ENCODE data around the gene SLC25A41.
"Not testable (repeated sequence)": the region's sequence is repeated elsewhere in the genome, so short reads cannot be mapped to it uniquely, and the experiment has no call there.

The SLC25A41 gene

DNA sequence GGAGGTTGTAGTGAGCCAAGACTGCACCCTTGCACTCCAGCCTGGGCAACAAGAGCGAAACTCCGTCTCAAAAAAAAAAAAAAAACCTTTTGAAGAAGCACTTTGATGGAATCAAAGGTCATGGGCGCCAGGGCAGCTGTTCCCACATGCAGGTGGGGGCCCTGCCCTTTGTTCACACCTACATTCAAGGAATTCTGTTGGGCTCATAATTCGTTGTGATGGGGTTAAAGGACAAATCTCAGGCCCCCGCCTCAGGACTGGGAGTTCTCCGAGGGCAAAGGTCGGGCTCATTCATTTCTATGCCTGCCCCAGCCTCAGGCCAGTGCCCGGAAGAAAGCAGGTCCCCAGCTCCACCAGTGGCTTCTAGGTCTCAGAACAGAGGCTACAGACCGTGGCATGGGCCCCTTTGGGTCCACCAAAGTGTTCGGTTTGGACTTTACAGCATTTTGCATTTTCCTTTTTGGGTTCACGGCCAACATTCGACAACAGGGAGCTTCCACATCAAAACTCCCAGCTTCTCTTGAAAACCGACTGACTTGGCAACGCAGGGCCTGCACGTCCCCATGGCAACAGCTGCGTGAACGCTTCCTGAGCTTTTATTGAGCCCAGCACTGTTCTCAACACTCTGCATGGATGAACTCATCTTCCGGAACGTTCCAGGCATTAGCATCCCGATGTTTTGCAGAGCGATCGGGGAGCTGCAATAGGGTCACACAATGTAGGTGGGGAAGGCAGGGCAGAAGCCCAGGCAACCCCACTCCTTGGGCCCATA, 30.5 kb downstream of the SLC25A41 start:
- DNase-seq, result no peak

GRCh38 chr19:6402058-6402457, 31.5 kb downstream of the SLC25A41 start:
- DNase-seq, result no peak

- not testable (repeated sequence) for DNase-seq
Observed at GRCh38 chr19:6400062-6400944, 33.3 kb downstream of the SLC25A41 start.

- no peak for DNase-seq
Observed at GRCh38 chr19:6396305-6396704, 37.3 kb downstream of the SLC25A41 start.

DNA sequence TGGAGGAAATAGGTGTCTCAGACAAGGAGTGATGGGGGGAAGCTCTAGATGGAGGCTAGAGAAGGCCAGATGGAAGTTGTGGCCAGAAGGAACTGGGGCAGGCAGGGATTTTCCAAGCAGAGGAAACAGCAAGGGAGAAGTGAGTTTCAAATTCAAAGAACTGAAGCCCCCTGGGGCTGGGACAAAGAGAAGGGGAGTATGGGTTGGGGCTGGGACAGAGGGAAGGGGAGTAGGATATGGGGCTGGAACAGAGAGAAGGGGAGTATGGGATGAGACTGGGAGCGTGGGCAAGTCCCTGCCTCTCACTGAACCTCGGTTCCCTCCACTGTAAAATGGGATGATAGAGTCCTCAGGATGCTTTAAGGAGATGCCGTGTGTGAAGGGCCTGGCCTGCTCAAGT, 38.7 kb downstream of the SLC25A41 start:
- DNase-seq, result peak in 2 of 3 donors; percentile 14 to 35

DNA sequence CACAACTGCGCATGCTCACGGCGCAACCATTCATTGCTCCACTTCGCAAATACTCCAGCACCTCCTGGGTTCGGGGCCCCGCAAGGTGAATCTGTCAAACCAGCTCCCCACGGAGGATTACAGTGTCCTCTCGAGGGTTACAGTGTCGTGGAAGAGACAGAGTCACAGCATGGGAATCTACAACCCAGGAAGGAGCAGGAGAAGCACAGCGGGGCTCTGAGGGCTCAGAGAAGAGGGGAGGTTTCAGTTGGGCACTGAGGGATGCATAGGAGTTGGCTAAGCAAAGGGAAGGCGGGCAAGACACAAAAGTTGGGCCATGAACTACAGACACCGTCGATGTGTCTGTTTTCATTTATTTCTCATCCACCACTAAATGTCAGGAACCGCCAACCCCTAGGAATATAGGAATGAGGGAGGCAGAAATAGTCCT, 39.6 kb downstream of the SLC25A41 start:
- DNase-seq, result peak in 1 of 3 donors; percentile 63

GRCh38 chr19:6393074-6393982, 40.2 kb downstream of the SLC25A41 start, which contains the start of gene GTF2F1:
TSS of gene GTF2F1 (minus strand) at chr19:6393164. CDS start at chr19:6392995, 169 bp downstream.
- DNase-seq, result peak; percentile 92 to 94 (median 92)

GRCh38 chr19:6392221-6393073, 41.1 kb downstream of the SLC25A41 start:
- DNase-seq, result peak in 2 of 3 donors; percentile 9 to 18

GRCh38 chr19:6387372-6387771, 46.2 kb downstream of the SLC25A41 start:
- no peak for DNase-seq

GRCh38 chr19:6384381-6384780, 49.2 kb downstream of the SLC25A41 start:
- DNase-seq, result no peak

DNA sequence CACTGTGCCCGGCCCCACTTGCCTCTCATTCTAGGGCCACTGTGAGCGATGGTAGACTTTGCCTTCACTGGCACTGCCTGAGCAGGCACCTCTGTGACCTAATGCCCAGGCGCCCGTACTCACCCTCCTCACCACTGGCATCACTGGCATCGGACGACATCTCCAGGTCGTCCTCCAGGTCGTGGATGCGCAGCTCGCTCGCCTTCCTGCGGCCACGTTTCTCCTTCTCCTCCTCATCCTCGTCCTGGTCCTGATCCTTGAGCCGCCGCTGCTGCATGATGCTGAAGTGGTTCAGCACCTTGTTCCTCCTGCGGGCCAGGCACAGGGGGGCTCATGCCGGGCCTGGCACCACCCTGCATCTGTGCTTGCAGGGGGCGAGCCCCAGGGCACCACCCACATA, 50.4 kb downstream of the SLC25A41 start:
- no peak for DNase-seq

DNA sequence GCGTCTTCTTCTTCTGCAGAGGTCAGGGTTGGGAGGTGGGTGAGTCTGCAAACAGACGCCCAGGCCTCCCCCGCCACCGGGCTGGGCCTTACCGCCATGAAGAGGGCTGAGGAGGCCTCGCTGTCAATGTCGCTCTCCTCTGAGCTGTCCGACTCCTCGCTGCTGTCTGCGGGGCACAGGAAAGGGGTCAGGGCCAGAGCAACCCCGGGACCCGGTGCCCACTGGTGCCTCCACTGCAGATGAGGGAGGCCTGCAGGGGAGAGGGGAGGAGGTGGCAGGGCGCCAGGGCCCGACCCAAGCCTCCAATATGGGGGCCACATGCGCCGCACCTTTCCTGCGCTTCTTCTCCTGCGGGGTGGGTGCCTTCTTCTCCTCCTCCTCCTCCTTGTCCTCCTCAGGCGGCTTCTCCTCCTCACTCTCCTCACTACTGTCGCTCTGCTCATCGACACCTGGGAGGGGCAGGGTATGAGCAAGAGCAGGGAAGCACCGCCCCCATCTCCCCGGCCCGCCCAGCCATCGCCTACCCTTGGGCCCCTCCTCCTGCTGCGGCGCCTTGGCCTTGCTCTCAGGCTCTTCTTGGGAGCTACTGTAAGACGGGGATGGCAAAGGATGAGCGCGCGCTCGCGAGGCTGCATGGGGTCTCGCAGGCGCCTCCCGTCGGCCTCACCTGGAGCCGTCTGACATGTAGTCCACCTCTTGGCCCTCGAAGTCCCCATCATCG, 52.4 kb downstream of the SLC25A41 start:
- no peak for DNase-seq

DNA sequence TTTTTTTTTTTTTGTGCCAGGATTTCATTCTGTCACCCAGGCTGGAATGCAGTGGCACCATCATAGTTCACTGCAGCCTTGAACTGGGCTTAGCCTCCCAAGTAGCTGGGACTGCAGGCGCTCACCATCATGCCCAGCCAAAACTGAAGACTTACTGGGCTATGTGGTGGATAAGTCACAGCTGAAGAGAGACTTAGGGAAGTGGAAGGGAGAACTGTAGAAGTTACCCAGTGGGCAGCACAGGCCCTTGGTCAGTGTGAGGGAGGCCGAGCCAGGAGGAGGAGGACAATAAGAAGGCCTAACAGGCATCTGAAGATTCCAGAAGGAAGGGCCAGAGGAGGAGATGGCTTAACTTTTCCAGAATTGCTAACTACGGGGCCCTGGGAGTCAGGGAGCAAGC, 53.8 kb downstream of the SLC25A41 start:
- no peak for DNase-seq

- DNase-seq, result no peak
Observed at GRCh38 chr19:6378486-6378885, 55.1 kb downstream of the SLC25A41 start.

- DNase-seq, result no peak
Observed at GRCh38 chr19:6378041-6378440, 55.5 kb downstream of the SLC25A41 start.

GRCh38 chr19:6376512-6377190, 56.9 kb downstream of the SLC25A41 start:
- no peak for DNase-seq

Data from suppressor macrophage treated with lipopolysaccharide for 1 hour (primary cell).